HG02610 (cell line): Measurements from ENCODE around the gene TRAF6.
"Not testable (repeated sequence)": the region's sequence is repeated elsewhere in the genome, so short reads cannot be mapped to it uniquely, and the experiment has no call there.

ENCODE experiments used
- ATAC-seq: cut with Tn5 transposase; IDR thresholded peaks from one replicate; pipeline ENCODE4 v1.9.1; 2021; ENCODE audit warnings: mild to moderate bottlenecking, moderate library complexity; ENCODE audit not compliant: unreplicated experiment

The TRAF6 gene, protein sequence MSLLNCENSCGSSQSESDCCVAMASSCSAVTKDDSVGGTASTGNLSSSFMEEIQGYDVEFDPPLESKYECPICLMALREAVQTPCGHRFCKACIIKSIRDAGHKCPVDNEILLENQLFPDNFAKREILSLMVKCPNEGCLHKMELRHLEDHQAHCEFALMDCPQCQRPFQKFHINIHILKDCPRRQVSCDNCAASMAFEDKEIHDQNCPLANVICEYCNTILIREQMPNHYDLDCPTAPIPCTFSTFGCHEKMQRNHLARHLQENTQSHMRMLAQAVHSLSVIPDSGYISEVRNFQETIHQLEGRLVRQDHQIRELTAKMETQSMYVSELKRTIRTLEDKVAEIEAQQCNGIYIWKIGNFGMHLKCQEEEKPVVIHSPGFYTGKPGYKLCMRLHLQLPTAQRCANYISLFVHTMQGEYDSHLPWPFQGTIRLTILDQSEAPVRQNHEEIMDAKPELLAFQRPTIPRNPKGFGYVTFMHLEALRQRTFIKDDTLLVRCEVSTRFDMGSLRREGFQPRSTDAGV

DNA sequence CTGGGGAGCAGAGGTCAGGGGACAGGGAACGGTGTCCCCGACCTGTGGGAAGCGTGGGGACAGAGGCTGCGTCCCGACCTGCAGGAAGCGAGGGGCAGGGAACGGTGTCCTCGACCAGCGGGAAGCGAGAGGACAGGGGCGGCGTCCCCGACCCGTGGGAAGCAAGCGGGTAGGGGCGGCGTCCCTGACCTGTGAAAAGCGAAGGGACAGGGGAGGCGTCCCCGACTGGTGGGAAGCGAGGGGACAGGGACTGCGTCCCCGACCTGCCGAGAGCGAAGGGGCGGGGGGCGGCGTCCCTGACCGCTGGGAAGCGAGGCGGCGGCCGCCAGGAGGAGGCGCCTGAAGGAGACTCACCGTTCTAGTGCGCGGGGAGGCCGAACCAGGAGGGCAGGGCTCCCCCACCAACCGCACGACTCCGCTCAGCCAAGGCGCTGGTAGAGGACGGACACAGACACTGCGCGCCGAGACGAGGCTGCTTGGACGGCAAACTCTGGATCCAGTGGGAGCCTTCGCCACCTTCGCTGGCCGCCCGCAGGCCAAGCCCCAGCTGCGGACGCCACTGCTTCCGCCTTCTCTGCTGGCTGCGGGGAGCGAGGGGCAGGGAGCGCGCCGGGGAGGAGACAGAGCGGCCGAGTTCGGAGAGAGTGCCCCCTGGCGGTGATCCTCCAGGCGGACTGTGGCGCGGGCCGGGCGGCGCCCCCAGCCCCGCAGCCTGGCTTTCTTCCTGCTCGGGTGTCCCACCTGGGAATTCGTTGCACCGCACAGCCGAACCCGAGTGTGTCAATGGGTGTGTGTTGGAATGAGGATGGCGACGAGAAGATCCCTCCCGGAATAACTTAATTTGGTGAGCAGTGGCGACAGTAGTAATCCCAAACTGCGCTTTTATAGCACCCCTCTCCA lies at the start of gene TRAF6:
Gene TRAF6 (minus strand): TSS at position 579 of the 900 bp plus-strand sequence. CDS start 8,757 bp downstream, outside the sequence.
- ATAC-seq = peak; percentile 97

DNA sequence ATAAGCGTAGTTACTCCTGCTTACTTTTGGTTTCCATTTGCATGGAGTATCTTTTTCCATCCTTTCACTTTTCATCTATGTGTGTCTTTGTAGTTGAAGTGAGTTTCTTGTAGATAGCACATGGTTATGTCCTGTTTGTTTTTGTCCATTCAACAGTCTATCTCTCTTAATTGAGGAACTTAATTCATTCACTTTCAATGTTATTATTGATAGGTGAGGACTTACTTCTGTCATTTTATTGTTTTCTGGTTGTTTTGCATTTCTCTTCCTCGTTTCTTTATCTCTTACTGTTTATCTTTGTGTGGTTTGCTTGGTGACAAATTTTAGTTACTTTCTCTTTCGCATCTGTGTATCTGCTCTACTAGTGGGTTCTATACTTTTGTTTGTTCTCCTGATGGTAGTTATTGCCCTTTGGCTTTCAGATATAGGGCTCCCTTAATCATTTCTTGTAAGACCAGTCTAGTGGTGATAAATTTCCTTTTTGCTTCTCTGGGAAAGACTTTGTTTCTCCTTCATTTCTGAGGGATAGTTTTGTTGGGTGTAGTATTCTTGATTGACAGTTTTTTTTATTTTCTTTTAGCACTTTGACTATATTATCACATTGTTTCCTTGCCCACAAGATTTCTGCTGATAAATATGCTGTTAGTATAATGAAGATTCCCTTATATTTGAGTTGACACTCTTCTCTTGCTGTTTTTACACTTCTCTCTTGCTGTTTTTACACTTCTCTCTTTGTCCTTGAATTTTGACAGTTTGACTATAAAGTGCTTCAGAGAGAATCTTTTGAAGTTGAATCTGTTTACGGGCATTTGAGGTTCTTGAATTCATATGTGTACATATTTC lies 48.7 kb upstream of the TRAF6 start:
- ATAC-seq = peak; percentile 93

DNA sequence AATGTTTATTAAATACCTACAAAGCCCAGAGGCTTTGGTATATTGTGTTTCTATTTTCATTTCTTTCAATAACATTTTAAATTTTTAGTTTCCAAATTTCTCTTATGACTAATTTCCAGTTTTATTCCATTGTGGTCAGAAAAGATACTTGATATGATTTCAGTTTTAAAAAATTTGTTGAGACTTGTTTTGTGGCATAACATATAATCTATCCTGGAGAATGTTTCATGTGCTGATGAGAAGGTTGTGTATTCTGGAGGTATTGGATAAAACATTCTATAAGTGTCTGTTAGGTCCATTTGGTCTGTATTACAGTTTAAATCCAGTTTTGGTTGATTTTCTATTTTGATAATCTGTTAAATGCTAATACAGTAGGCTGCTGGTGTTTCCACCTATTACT lies 47.9 kb upstream of the TRAF6 start:
- no peak for ATAC-seq

DNA sequence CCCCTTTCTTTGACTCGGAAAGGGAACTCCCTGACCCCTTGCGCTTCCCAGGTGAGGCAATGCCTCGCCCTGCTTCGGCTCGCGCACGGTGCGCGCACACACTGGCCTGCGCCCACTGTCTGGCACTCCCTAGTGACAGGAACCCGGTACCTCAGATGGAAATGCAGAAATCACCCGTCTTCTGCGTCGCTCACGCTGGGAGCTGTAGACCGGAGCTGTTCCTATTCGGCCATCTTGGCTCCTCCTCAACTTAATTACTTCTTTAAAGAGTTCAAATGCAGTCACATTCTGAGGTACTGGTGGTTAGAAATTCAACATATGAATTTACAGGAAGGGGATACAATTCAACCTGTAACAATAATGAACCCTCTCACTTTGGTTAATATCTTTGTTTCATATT lies 47.3 kb upstream of the TRAF6 start:
- not testable (repeated sequence) for ATAC-seq

DNA sequence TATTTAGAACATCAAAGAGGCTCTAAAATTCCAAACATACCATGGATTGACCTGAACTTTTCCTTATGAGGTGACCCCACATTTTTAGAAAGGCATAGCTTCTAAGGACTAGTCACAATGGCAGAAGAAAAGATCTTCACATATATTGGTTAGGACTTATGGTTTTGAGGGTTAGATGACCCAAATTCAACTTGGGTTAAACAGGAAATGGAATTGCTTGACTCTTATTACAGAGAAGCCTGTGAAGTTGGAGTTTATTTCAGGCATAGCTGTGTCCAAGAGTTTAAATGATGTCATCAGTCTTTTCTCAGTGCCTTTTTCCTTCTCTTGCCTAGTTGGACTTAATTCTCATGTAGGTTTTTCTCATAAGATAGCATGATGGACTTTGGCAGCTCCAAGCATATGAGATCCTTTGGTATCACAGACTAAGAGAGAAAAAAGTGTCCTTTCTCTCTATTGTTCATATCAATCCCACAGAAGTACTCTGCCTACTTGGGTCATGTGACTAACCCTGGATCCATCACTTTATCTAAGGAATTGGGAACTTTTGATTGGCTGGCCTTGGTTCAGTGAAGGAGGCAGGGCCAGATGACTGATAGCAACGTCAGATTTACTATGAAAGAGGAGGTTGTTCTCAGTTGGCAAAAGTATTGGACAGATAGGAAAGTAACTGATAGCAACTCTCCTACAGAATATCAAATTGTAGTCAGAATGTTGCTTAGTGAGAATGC lies 40.5 kb upstream of the TRAF6 start:
- ATAC-seq = no peak

DNA sequence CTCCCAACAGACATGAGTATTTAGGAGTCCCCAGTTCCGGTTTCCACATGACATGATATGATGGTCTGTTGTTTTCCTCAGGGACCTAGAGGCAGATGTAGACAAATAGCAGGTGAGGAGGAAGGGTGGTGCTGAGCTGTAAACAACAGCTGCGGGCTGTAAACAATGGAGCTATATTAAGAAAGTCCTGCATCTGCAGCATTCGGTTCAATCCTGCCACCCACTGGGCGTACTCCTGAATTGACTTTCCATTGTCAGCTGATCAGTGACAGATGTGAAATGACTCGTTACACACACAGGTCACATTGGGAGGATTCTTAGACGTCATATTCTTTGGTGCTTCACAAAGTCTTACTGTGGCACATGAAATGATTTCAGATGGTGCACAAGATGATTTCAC lies 30.9 kb upstream of the TRAF6 start:
- ATAC-seq = peak; percentile 99

- no peak for ATAC-seq
These were observed 24.3 kb upstream of the TRAF6 start for GRCh38 chr11:36534276-36534840.

DNA sequence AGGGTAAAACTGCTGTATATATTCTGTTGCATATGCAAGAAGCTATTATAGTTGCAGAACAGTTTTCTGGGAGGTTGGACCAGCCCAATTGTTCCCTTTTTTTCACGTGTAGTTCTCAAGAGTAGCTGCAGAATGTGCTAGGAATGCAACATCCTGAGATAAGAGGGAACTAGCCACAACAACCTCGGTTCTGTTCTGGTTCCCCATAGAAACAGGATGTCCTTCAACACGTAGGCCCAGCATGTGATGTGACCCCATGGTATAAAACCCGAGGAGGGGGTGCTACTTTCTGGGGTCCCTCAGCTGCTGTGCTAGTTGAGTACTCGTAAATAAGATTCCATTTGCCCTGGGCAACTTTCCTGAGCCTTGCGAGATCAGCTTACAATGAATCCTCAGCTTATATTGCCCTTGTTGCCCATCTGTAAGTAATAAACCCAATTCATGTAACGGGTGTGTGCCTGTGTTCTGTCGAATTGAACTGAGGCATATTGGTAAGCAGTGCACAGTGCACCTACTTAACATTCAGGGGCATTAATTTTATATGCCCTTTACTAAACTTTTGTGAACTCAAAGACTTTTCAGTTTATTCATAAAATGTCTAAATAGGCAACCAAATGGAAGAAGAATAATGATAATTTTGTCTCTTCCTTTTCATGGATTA lies 23.0 kb upstream of the TRAF6 start:
- ATAC-seq = no peak

GRCh38 chr11:36530840-36531239 lies 20.8 kb upstream of the TRAF6 start:
- ATAC-seq = no peak

DNA sequence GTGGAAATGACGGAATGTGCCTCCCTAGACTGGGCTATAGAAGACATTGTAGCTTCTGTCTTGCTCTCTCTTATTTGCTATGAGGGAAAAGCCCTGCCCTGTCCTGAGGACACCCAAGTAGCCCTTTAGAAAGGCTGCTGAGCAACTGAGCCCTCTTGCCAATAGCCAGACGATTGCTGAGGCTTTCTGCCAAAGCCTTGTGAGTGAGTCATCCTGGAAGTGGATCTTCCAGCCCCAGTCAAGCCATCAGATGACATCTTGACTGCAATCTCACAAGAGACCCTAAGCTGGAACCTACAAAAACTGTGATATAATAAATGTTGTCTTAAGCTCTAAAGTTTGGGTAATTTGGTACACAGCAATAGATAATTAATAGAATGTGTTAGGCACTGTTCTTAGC lies 3.9 kb upstream of the TRAF6 start:
- ATAC-seq = no peak

DNA sequence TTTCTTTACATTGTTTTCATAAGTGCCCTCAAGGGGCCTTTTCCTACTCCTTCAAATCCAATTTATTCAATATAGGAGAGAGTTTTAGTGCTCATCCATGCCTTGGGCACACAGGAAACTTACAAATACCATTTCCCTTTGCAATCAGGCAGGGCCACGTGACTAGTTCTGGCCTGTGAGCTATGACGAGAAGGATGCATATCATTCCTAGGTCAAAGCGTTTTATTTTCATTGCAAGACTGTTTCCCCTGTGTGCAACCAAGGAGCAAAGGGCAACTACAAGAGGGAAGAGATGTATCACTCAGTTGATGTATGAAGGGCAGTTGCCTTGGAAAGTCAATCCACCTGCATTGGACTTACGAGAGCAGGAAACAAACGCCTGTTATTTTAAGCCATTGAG lies 1.9 kb upstream of the TRAF6 start:
- no peak for ATAC-seq

- not testable (repeated sequence) for ATAC-seq
These were observed 990 bp upstream of the TRAF6 start for GRCh38 chr11:36511062-36511461.

- no peak for ATAC-seq
These were observed 496 bp upstream of the TRAF6 start for GRCh38 chr11:36510594-36510942.

GRCh38 chr11:36509201-36509639 lies 852 bp downstream of the TRAF6 start:
- ATAC-seq = peak; percentile 12

GRCh38 chr11:36508743-36509142 lies 1.3 kb downstream of the TRAF6 start:
- ATAC-seq = no peak

DNA sequence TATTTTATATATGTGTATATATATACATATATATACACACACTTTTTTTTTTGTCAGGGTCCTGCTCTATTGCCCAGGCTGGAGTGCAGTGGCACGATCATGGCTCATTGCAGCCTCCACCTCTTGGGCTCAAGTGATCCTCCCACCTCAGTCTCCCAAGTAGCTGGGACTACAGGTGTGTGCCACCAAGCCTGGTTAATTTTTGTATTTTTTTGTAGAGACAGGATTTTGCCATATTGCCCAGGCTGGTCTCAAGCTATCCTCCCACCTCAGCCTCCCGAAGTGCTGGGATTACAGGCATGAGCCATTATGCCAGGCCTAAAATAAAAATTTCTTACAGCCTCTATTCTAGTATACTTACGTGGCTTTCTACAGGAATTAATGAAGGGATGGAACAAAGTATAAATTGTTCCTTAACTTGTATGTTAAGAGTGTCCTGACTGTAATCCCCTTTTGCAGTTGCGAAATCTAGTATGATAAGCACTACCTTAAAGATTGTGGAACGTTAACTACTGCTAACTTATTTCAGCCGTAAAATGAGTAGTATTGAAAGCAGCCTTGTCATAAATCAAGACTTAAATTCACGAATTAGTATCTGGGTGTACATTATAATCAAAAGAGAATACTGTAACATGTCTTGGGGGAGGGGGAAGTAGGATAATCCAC lies 2.1 kb downstream of the TRAF6 start:
- ATAC-seq = no peak

GRCh38 chr11:36501236-36501635 lies 8.8 kb downstream of the TRAF6 start:
- no peak for ATAC-seq

DNA sequence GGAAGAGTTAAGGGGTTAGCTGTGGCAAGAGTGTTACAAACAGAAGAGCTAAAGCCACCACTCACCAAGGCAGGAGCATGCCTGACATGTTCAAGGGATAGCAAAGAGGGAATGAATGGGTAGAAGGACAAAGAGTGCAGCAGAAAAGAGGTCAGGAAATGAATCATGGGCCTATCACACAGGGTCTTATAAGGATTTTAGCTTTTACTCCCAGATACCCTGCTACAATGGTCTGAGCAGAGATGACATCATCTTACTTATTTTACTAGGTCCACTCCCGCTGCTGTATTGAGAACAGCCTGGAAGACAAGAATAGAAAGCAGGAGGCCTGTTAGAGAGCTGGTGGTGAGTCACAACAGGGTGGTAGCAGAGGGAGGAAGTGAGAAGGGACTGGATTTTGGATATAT lies 9.8 kb downstream of the TRAF6 start:
- ATAC-seq = peak; percentile 97

DNA sequence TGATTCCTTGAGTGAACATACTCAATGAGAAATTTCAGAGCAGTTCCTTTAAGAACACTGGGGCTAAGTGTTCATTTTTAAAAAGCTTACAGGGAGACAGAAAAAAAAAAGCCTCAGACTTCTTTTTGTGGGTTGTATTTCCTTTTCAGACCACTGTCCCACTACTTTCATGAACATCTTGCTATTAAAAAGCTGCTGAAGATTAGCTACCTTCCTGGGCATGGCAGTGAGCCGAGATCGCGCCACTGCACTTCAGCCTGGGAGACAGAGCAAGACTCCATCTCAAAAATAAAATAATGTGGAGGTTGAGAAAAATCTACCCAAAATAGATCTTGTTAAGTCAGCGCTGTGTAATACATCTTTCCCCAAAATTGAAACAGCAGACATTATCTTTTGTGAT lies 10.8 kb downstream of the TRAF6 start:
- ATAC-seq = no peak
